ENCODE data around the gene LZTS3.

GRCh38 chr20:3189561-3190131, 16.3 kb upstream of the LZTS3 start:
- no peak for TF ChIP-seq POLR2AphosphoS5 (IDR thresholded peaks at IDR 0.05)
- no peak for TF ChIP-seq CTCF (IDR thresholded peaks at IDR 0.05 in 8 of 11, conservative IDR thresholded peaks at IDR 0.05 in 3 of 11)
- no peak for TF ChIP-seq POLR2A (IDR thresholded peaks at IDR 0.05)

Data from spleen (tissue), 7 donors.